HG02870 (cell line): Measurements from ENCODE around the gene CLIC1.

Experiments
- ATAC-seq: cut with Tn5 transposase; IDR thresholded peaks from one replicate; pipeline ENCODE4 v1.9.1; 2021; ENCODE audit warnings: mild to moderate bottlenecking, moderate library complexity; ENCODE audit not compliant: unreplicated experiment

Gene CLIC1

DNA sequence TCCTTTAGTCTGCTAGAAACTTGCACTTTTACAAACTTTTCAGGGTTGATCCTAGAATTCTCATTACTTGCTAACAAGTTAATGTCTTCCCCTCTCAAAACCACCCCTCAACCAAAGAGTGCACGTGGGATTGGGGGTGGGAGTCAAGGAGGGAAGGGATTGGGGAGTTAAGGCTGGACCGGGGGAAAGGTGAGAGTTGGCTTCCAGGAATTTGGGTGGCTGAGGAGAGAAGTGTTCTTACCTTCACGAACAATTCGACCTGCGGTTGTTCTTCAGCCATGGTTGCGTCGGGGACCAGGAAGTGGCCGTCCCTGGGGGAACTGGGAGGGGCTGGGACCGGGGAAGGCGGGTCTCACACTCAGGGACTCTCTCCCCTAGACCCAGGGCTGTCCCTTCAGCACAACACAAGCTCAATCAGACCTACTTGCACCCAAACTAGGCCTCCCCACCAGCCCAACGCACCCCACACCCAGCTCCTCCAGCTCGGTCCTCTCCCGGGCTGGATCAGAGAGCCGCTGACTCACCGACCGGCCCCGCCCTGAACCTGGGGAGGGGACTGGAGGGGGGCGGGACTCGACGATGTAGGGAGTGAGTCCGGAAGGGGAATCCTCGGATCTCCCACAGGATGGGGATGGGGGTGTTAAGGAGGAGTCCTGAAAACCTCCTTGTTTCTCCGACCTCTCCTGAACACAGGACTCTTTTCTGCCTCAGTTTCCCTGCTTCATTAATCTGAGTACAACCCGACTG is at the start of gene CLIC1:
TSS of gene CLIC1 (minus strand) at position 510 of the 747 bp plus-strand sequence. CDS start at position 280, 230 bp downstream.
- ATAC-seq = no peak

DNA sequence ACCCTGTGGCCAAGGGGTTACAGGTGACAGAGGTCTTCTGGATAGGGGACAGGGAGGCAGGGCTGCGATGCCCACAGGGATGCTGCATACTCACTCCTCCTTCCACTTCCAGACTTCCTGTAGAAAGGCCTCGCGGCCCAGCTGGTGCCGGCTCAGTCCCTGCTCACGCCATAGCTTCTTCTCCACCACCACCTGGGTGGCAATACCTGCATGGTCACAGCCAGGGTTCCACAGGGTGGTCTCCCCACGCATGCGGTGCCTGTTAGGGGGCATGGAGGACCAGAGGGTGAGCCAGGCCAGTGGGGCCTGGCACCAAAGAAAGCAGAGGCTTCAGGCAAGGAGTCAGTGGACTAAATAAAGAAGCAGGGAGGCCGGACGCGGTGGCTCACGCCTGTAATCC is 49.1 kb upstream of the CLIC1 start:
- no peak for ATAC-seq

DNA sequence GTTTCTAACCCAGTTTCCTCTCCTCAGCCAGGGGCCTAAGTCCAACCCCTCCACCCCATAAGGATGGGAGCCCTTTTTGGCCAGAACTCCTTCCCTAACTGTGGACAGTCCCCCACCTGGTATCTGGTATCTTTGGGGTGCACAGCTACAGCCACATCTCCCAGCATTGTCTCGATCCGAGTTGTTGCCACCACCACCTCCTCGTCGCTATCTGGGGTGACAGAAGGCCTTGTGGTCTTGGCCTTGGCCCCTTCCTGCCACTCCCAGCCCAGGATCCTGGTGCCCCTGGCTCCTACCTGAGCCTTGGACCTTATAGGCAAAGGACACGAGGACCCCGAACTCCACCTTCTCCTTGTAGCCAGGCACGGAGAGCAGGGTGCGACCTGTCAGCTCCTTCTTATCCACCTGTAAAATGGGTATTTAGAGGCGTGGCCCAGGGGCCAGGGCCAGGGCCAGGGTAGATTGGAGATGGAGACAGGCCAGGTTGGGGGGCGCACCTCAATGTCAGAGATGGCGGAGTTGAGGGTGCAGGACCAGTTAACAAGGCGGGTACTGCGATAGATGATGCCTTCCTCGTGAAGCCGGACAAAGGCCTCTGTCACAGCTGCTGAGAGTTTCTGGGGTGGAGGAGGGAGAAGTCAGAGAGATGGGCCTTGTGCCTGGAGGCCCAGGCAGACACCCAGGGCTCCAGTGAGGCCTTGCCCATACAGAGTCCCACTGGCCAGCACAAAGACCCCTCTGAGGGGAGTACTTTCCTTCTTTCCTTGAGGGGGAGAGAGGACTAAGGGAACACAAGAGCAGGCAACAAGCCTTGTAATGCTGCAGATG is 48.0 kb upstream of the CLIC1 start:
- ATAC-seq = no peak

DNA sequence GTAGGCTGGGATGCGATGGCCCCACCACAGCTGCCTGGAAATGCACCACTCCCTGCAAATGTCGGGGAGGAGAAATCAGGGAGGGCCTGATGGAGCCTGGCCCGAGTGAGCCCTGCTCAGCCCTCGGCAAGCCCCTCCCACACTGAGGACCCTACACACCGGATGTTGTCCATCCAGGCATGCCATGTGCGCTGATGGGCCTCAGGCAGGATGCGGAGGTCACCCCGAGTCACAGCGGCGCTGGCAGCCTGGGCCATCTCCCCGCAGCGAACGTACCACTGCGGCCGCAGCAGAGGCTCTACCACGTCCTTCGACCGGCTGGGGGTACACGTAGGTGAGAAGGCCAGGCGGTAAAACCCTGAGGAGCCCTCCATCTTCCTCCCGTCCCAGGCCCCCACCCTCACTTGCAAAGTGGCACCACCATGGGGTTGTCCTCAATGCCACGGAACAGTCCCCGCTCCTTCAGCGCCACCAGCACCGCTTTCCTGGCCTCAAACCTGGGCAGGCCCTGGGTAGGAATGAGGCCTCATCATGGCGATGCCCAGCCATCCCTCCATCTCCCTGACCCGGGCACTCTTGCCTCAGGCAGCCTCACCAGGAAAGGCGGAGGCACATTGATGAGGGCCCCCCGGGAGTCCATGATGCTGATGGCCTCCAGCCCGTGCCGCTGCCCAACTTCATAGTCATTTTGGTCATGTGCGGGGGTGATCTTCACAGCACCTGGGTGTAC is 46.0 kb upstream of the CLIC1 start:
- no peak for ATAC-seq

DNA sequence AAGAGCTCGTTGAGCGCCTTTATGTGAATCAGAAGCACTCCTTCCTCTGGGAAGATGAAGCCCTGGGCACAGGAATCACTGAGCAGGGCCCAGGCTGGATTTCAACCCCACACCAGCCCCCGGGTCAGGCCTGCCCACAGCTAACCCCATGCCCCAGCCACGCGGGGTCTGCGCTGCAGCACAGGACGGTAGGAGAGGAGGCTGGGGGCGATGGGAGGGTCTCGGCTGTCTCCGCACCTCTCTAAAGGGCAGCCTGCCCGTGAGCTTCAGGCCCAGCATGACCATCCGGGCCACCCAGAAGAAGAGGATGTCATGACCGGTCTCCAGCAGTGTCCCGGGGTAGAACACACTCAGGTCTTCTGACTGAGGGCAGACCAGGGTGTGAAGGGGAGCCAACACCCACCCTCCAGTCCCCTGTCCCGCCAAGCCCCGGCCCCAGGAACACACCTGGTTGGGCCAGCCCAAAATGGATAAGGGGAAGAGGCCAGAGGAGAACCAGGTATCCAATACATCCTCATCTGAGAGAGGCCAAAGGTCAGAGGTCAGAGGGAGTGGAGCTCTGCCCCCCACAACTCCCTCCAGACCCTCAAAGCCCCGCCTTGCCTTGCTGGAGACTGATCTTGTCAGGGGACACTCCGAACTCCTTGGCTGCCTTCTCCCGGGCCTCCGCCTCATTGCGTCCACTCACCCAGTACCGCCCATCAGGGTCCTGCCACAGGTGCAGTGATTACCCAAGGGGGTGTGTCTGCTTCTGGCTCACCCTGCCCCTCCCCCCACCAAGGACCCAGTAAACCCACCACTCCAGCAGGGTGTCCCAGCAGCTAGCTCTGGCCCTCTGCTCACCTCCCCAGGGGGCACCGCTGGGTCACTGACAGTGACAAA is 45.2 kb upstream of the CLIC1 start:
- no peak for ATAC-seq

DNA sequence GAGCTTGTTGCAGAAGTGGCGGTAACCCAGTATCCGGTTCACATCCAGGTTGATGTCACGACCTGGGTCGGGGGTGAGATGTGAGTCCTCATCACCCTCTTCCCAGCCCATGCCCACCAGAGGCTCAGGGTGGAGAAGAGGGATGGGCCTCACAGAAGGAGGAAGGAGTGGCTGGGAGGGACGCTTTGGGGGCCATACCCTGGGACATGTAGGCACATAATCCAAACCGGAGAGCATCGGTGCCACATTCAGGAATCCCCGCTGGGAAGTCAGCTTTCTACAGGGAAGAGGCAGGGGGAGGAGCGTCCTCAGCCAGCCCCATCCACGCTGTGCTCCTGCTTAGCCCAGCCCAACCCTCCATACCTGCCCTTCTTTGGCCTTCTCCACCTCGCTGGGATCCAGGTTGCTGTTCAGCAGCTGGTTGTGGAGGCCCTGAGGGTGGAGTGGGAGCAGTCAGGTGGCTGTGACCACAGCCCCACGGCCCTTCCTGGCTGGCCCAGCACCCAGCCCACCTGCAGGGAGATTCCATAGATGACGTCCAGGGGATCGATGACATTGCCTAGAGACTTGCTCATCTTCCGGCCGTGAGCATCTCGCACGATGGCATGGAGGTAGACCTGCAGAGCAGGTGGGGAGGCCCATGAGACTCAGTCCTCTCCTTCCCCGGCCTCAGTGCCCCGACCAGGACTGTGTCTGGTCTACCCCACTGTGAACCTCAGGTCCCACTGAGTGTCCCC is 44.3 kb upstream of the CLIC1 start:
- no peak for ATAC-seq

DNA sequence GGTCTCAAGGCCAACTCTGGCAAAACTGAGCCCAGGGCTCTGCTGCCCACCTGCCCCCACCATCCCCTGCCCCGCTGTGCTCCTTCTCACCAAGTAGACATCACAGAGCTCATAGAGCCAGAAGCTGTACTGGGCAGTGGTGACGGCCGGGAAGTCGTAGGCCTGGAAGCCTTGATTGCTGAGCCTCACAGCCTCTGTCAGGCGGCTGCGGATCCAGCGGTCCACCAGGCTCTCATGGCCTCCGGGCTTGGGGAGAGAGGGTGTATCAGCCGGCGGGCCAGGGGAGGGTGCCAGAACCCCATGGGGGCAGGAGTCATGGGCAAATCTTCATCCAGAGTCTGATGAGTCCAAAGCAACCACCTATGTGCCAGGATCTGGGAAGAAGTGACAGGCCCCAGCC is 43.6 kb upstream of the CLIC1 start:
- ATAC-seq = no peak

DNA sequence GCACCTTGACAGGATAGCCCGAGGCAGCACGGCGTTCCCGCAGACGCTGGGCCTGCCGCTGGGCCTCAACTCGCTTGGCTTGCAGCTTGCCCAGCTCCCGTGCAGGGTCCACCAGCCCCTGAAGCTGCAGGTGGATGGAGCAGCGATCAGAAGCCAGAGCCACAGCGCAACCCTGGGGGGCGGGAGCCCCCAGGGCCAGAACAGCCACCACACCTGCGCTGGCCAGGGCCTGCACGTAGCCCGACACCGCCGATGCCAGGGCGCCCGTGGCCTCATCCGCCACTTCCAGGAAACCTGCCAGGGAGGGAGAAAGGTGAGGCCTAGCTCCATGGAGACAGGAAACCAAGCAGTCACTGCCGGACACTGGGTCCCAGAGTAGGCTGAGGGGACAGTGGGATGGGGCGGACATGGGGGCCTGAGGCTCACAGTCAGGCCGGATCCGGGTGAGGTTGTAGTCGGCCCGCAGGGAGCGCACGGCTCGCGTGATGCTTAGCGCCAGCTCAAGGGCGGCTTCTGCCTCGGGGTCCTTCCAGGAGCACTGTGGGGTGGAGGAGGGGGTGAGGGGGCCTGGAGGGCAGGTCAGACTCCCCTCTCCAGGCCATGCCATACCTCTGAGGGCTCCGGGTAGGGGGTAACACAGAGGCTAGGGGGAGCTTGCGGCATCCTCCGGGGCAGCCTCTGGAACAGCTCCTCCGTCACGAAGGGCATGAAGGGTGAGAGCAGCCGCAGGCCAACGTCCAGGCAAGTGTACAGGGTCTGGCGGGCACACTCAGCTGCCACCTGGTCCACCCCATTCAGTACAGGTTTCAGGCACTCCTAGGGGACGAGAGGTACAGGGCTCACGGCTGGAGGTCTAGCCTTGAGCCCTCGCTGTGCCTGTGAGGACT is 42.9 kb upstream of the CLIC1 start:
- no peak for ATAC-seq

DNA sequence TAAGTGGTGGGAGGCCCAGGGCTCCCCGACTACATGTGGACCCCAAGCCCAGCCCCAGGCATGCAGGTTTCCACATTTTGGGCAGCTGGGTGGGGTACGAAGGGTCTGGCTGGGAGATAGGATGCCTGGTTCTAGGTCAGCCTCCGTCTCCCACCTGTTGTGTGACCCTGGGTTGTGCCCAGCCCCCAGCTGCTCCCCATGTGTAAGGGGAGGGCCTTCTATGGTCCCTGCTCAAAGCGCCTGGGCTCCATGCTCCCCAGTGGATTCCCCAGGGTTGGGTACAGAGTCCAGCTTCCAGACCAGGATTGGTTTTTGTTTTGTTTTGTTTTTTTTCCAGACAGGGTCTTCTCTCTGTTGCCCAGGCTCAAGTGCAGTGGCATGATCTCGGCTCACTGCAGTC is 41.9 kb upstream of the CLIC1 start:
- no peak for ATAC-seq

DNA sequence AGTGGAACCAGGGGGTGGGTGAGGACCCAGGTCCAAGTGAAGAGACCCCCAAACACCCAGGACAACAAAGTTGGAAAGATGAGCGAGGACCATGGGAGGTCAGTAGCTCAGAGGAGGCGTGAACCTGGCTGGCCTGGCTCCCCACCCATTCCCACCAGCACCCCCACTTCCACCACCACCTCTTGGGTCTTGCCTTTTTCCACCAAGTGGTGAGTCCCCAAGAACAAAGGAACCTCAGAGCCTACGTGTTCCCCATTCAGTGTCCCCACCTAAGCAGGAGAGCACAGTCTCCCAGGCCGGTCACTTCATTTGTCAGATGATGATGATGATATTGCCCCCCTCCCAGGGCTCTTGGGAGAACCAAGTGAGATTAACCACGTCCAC is 41.3 kb upstream of the CLIC1 start:
- no peak for ATAC-seq

DNA sequence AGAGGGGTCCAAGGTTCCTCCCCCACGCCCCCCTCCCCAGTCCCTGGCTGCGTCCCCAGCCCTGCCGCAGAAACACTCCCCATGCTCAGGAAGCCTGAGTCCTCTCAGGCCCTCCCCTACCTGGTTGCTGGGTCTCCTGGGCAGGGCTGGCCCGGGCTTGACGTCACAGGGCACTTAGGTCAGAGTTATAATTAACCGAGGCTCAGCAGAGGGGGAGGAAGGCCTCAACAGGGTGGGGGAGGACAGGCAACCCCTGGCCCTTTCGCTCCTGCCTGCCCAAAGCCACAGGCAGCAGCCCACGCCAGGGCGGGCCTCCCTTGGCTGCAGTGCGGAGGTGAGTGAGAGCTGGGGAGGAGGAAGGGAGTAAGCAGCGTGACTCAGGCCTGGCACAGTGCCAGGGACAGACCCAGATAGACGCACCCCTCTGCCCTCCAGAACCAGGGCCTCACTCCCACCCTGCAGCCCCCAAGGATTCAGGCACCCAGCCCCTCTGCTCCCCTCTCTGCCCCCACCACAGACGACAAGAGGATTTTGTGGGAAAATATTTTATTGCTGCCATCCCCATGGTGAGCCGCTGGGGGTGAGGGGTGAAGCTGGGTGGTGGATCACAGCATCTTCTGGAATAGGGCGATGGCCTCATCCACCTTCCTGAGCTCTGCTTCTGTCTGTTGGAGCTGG is 40.8 kb upstream of the CLIC1 start, which contains the start of gene VWA7:
TSS of gene VWA7 (minus strand) at position 340 of the 678 bp plus-strand sequence. CDS start 549 bp downstream, outside the sequence.
- ATAC-seq = peak; percentile 63

DNA sequence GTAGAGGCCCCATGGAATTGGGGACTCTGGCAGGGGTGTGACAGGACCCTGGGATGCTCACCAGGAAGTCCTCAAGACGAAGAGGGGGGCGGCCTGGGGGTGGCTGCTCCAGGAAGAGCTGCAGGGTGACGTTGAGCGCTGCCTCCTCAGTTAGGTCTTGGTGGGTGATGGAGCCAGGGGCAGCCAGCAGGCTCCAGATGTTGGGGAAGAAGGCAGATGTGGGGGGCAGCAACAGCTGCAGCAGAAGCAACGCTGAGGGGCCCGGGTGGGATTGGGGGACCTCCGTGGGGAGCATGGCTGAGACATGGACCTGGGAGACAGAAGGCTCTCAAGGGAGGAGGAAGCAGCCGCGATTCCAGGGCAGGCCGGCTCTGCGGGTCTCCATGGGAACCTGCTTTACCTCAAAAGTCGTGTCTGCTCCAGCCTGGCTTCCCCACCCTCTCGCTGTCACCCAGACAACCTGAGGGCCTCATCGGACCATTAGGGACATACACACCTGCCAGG is 40.2 kb upstream of the CLIC1 start:
- ATAC-seq = no peak

DNA sequence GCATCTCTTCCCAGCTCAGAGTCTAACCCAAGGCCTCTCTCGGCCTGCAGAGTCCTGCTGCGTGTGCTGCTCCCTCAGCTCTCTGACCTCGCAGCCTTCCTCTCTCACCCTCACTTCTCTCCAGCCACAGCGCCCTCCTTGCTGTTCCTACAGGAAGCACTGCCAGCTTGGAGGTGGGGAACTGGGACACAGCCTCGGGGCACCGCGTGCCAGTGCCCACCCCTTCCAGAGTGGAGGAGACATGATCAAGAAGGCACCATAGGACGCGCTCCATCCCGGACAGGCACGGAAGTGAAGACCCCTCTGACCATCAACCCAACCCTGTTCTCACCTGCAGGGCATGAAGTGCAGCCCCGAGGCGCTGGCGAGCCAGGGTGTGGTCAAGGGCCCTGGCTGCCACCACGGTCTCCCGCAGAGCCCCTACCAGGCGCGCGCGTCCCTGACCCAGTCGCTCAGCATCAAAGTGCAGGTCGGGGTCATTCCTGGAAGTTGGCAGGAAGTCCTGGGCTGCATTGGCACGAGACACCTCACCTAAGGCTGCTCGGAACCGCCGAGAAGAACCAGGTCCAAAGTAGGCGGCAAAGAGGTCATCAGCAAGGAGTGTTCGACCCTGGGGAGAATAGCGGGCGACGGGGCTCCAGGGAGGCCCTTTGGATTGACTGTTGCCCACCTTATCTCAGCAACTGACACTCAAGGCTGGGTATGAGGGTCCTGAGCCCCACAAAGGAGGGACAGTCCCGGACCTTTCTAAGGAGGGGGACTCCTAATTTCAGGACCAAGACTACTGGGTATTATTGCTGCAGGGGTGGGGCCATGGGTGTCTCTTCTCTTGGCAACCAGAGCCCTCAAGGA is 39.5 kb upstream of the CLIC1 start:
- ATAC-seq = no peak

DNA sequence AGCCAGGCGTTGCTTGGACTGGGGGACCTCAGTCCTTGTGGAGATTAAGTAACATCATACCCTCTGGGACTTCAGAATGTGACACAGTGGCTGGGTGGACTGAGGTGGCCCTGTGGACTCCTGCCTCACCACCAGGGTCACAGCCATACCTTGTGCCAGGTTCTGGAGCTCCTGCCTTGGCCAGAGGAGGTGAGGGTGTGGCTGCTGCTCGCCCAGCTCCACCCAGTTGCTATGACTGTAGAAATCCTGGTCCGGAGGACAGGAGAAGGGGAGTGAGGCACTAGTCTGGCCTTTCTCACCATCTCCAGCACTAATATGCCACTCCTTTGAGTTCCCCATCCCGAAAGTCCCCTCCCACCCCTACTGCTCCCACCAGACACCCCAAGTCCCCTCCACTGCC is 38.9 kb upstream of the CLIC1 start:
- ATAC-seq = no peak

DNA sequence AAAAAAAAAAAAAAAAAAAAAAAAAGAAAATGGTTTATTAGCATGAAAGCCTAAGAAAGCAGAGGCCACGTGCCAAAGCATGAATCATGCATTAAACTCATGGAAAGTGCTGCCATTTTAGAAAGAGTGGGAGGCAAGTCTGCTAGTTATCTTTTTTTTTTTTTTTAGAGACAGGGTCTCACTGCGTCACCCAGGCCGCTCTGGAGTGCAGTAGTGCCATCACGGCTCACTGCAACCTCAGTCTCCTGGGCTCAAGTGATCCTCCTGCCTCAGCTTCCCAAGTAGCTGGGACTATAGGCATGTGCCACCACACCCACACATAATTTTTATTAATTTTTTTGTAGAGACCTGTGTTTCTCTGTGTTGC is 35.6 kb upstream of the CLIC1 start:
- ATAC-seq = no peak

DNA sequence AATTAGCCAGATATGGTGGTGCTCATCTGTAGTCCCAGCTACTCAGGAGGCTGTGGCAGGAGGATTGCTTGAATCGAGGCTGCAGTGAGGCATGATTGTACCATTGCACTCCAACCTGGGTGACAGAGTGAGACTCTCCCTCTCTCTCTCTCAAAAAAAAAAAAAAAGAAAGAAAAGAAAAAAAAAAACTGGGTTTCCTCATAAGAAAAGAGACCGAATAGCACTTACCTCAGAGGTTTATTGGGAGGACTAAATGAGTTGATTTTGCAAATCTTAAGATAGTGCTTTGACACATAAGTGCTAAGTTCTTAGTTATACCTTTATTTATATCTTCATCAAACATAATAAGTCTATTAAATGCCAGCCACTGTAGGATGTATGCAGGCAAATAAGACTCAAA is 34.5 kb upstream of the CLIC1 start:
- no peak for ATAC-seq

DNA sequence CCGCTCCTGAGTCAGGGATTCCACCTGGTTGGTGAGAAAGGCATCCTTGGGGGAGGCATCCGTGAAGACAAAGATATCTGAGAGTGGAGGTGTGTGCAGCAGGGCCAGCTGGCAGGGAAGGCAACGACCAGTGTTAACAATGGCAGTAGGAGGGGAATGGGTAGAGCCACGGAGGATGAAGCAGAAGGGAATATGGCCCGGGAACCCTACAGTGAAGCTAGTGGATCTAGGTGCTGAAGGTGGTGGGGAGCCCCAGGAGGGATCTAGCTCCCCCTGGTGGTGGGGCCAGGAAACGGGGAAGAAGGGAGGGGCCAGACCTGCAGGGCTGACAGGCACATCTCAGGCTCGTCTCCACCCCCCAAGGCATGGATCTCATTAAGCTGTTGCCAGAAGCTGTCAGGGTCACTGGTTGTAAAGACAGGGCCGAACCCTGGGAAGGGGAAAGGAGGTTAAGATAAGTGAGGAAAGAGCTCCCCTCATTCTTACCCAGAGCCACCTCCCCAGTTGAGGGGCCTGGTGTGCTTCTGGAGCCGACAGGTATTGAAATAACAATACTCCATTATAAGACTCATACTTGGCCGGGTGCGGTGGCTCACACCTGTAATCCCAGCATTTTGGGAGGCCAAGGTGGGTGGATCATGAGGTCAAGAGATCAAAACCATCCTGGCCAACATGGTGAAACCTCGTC is 33.5 kb upstream of the CLIC1 start:
- no peak for ATAC-seq
